Superior temporal gyrus (tissue), 1 donor: ENCODE results near the gene TBC1D22A.

ENCODE experiments used
- DNase-seq: peaks from one replicate; pipeline ENCODE4 v3.0.0-alpha.2; 2016; ENCODE audit errors: extremely low spot score

TBC1D22A gene

DNA sequence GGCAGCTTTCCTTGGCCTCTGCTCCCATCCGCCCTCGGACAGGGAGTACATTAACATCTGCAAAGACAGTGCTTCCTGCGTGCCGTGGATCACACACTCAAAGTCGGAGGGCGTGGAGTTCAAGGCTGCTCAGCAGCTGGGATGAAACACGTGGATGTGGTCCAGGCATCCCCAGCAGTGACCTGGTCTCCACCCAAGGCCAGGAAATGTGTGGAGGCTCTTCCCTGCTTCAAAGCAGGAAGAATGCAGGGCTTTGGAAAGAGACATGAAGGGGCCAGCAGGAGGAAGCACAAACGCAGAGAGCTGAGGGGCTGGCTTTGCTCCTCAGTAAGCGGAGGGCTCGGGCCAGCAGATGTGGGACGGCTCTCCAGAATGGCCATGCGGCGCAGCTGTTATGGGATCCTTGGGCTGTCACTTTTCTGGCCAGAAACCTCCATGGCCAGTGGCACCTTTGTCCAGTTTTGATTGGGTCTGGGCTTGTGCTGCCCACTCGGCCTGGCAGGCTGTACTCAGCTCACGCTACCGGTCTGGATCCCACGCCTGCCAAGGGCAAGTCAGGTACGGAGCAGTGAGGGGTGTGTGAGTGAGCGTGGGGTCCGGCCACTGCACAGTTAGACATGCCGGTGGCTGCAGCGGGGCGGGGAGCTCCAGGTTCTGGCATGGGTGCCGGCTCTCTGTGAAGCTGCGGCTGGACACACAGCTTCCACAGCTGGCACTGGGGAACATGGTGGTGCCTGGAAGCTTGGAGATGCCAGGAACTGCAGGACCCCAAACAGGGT lies 438.0 kb downstream of the TBC1D22A start:
- no peak for DNase-seq

DNA sequence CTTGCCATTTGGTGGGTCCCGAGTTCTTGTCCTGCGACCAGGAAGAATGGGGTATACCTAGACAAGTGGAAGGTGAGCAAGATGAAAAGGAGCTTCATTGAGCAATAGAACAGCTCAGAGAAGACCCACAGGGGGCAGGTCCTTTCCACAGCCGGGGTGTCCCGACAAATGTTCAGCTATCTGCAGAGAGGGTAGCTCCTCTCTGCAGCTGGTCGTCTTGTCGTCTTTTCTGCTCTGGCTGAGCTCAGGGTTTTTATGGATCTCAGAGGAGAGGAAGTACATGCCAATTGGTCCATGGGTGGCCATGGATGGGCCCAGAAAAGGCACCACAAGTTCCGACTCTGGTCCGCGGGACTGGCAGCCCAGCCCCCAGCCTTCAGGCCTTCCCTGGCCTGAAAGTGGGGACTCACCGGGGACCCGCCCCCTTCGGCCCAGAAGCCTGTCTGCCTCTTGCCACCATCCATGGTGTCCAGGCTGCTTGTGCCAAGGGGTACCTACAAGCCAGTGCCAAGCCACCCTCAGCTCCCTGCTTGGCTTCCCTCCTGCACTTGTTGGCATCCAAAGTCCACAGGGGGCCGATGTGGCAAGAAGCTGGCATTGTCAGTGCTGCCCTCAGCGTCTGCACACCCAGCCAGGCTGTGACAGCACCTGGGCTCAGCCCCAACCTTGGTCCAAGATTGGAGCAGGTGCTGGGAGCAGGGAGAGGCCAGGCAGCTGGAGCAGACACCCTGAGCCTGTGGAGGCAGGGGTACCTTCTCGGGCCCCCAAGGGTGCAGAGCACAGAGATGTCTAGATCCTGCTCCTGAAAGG lies 438.9 kb downstream of the TBC1D22A start:
- no peak for DNase-seq

DNA sequence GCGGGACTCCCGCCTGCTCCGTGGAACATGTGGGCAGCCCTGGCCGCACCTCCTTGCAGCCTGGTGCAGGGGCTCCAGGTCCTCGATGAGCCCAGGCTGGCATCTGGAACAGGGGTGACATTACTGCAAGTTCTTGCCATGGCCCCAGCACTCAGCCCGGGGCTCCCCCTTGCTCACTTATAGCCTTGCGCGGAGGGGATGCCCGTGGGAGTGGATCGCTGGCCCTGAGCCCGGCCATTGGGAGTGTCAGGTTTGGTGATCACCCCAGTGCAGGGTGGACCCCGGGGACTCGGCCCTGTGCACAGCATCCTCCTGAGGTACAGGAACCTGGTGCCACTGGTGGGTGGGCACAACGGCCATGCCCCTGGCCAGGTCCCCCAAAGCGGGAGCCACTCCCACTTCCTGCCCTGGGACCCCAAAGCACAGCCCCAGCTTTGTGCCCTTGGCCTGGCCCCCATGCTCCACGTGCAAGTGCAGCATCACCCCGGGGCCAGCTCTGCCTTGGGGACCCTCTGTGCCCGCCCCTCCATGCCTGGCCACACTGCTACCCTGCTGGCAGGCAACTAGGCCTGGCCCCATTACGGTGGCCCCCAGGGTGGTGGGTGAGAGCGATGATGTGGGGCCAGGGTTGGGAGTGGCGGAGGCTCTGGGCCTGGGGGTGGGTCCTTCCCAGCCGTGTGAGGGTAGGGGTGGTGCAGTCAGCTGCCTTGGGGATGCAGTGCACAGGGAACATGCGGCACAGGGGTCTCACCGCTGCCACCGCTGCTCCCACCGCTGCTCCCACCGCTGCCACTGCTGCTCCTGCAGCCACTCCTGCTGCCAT lies 439.8 kb downstream of the TBC1D22A start:
- DNase-seq = no peak

DNA sequence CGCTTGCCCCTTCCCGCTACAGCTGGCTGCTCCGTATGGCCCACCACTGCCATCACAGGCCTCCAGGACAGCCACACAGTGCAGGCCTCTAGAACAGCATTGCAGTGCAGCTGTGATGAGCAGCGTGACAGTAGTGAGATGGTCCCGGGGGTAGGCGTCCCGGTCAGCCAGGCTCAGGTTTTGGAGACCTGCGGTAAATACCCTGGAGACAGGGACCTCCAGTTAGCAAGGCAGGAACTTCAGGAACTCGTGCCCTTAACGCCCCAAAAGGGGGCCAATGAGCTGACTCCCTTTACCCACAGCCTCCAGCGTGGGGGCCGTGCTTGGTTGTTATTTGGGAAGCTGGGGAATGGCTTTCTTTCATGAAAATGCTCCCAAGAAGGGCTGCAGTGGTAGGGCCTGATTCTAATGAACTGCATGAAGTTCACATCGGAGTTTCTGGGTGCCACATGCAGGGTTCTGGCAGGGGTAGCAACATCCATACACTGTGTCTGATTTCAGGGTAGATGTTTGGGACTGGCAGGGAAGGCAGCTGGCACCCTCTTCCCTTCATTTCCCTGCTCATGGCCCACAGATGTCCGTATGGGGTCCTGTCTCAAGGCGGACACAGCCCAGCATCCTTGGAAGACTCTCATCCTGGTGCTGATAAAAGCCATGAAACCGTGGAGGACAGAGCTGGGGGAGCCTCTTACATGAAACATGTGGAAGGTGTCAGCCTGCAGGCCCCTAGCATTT lies 440.5 kb downstream of the TBC1D22A start:
- DNase-seq = no peak

DNA sequence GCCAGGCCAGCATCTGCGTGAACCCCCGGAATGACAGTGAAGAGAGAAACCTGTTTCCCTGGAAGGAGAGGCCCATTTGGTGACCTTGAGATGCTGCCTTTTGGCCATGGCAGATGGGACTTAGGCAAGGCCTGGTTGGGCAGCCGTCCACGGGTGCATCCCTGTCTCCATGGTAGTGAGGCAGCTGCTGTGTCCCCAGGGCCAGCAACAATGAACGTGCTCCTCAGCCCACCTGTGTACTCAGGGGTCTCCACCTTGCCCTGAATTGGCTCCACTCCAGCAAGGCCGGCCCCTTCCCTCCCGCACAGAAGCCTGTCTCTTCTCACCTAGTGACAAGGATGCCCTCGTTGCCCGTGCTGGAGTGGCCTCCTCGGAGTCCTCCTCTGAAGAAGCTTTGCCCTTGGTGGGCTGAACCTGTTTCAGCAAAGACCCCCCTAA lies 441.1 kb downstream of the TBC1D22A start:
- no peak for DNase-seq

DNA sequence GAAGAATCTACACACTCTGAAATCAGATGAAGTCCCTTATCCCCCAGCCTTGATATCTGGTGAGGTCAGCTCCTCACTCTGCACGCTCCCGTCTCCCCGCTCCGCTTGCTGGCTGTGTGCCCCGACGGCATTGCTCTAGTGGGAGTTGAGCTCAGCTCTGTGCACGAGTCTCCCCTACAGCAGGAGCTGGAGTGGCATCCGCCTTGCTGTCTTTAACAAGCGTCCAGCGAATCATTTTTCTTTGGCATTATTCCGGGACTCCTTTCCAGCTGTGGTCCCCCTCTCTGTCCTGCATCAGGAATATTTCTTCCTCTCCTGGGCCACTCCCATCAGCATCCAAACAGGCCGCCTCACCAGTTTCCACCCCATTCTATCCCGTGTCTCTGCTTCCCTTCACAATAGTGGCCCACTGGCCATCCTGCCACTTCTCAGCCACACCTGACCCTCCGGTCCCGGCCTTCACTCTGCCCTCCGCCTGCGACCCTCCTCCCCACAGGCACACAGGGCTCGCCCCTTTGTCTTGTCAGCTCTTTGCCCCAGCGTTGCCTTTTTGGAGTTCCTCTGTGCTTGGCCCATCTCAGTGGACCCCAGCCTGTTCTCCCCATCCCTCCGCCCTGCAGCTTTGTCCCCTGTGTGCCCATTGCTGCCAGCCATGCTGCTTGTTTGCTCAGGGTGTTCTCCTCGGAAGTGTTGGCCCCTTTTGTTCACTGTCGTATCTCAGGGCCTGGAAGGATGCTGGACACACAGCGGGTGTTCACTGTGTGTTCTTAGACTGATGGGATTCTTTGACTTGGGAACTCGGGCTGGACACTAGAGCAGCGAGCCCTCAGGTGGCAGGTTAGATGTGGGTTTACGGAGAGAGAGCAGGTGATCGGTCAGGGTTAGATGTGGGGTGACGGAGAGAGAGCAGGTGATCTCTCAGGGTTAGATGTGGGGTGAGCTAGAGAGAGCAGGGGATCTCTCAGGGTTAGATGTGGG lies 441.8 kb downstream of the TBC1D22A start:
- no peak for DNase-seq

DNA sequence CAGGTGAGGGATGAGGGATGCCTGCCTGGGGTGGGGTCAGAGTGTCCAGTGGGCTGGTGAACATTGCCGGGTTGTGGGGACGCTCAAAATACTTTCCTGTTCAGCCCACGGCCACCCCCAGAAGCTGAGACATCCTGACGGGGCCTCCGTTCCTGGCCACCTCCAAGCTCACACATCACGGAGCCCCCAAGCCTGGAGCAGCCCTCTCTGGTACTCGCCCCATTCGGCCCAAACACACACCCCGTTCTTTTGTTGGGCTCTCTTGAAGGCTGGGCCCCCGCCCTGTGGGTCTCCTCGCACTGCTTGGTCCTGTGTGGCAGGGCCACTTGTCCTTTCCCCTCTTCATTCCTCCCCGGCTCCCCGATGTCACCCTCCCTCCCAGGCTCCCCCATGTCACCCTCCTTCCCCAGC lies 442.6 kb downstream of the TBC1D22A start:
- DNase-seq = no peak

DNA sequence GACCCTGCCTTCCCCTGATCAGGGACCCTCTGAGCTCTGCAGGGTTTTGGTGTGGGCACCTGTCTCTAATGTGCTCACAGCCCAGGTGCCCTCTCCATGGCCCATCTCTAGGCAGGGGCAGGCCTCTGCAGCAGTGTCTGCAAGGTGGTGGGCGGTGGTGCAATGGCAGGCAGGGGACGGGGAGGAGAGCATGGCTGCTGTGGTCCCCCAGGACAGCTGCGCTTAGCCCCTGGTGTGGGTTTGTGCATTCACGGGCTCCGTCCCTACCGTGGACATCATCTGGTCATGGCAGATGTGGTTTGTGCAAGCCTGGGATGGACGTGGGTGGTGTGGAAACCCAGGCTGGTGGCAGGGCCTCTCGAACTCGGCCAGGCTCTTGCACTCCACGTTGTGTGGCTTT lies 443.1 kb downstream of the TBC1D22A start:
- no peak for DNase-seq

DNA sequence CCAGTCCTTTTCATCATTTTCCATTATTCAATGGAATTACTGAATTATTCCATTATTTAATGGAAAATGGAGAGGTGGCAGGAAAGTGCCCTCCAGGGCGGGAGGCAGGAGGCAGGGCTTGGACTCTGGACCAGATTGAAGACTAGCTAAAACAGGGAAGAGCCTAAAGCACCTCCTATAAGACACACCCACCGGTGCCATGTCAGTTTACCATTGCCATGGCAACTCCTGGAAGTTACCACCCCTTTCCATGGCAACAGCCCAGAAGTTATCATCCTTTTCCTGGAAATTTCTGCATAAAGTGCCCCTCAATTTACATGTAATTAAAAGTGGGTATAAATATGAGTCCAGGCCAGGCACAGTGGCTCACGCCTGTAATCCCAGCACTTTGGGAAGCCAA lies 443.7 kb downstream of the TBC1D22A start:
- DNase-seq = no peak

DNA sequence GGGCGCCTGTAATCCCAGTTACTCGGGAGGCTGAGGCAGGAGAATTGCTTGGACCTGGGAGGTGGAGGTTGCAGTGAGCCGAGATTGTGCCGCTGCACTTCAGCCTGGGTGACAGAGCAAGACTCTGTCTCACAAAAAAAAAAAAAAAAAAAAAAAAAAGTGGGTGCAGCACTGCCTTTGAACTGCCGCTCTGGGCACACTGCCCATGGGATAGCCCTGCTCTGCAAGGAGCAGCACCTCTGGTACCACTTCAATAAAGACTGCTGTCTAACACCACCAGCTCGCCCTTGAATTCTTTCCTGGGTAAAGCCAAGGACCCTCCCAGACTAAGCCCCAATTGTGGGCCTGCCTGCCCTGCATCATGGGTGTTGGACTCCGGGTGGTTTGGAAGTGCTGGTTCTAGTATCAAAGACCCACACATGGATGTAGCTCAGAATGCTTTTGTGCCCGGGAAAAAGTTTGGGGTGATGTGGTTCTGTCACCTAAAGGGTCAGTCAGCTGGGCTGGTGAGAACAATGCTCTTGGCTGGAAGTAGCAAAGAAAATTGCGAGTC lies 444.3 kb downstream of the TBC1D22A start:
- no peak for DNase-seq

DNA sequence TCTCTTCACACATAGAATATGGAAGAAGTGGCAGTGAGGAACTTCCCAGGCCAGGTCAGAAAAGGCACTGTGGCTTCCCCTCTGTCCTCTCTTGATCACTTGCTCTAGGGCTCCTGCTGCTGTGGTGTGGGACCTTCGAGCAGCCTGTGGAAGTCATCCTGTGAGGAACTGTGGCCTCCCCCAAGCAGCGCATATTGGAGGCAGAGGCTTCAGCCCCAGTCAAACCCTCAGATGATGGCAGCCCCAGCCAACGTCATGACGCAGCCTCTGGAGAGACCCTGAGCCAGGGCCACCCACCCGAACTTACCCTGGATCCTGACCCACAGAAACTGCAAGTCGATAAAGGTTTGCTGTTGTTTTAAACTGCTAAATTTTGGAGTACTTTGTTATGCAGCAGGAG lies 444.9 kb downstream of the TBC1D22A start:
- DNase-seq = no peak

DNA sequence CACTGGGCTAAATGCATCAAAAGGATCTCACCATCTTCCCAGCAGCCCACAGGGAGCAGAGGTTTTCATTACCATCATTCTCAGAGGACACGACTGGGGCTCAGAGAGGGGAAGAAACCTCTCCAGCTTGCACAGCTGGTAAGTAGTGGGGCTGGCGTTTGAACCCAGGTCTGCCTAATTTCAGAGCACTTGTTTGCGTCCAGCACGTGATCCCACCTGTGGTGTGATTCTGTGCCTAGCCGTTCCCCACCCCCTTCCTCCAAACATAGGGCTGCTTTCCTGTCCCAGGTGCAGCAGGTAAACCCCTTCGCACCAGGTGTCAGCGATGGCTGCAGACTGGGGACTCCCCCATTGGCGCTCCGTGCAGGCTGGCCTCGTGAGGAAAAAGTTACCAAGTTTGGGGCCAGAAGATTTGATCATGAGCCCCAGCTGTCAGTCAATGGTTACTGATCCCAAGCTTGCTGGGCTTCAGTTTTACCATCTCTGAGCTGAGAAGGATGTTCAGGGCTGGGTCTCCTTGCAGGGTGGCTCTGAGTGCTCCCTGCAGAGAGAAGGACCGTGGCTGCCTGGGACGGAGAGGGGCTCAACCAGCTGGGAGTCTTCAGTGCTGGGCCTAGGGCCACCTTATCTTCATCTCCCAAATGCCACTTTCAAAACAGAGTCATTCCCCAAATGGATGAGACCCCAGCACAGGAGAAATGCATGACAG lies 445.6 kb downstream of the TBC1D22A start:
- no peak for DNase-seq

DNA sequence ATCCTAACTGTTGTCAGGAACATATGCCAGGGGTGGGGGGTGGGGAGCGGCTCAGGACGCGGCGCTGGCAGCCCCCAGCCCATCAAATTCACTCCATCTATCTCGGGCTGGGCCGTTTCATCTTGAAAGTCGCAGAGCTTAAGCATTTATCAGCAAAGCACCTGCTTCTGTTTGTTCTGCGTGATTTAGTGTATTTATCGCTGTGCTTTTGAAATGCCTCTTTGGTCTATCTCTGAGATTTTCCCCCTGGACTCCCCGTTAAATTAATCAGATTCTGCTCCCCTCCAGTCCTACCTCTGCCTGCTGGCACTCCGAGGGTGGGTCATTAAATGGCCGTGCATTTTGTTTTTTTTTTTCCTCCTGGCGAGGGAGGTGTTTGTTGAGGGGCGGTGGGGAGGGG lies 446.2 kb downstream of the TBC1D22A start:
- no peak for DNase-seq

DNA sequence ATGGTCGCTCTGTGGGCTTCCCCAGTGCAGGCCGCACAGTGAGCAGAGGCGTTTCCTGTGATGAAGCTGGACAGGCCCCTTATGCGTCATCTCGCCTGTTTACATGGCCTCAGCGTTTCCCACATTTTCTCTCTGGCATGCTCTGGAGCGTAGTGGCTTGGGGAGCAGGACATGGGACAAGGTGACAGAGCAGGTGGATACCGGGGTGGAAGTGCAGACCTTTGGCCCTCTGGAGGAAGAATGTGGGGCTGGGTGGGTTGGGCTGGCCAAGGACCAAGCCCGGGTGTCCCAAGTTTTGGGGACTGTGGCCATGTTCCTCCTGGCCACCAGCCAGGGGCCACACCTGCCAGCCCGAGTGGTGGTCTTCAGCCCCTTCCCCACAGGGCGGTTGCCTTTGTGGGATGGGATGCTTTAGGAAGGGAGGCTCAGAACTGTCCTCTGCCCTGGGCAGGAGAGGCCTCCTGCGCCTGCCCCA lies 446.6 kb downstream of the TBC1D22A start:
- DNase-seq = no peak

DNA sequence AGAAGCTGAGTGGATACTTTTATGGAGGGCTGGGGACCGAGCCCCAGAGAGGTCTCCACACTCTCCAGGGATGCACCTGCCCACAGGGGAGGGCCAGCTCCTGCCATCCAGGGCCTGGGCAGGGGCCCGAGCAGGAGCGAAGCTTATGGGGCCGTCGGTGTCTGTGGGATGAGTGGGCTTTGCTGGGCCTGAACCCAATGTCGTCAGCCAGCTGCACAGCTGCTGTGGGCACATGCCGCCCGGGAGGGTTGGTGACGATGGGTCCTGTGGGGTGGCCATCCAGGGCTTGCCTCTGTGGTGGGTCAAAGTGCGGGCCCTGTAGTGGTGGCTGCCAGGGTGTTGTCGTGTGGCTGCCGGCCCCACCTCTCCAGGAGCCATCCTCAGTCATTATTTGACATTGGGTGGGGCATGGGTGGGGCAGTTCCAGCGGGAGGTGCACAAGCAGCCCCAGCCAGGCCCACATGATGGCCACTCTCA lies 447.1 kb downstream of the TBC1D22A start:
- no peak for DNase-seq

DNA sequence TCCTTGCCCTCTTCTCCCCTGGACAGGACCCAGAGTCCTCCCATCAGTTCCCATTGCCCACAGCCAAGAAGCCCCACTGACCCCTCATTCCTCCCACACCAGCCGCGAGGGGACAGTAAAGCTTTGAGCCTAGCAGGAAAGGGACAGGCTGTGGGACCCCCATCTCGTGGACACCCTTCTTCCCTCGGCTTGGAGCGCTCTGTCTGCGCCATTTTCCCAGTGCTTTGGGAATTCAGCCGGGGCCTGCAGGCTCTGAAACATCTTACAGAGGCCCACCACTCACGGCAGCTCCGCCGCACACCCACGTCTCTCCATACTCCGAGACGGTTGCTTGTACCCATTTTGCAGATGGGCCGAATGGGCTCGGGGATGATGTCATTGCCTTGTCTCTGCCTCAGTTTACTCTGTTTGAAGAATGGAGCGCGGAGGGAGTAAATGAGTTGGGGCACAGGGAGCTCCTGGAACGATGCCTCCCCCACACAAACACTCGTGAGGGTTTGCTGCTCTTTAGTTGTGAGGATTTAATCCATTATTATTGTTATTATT lies 447.7 kb downstream of the TBC1D22A start:
- no peak for DNase-seq

DNA sequence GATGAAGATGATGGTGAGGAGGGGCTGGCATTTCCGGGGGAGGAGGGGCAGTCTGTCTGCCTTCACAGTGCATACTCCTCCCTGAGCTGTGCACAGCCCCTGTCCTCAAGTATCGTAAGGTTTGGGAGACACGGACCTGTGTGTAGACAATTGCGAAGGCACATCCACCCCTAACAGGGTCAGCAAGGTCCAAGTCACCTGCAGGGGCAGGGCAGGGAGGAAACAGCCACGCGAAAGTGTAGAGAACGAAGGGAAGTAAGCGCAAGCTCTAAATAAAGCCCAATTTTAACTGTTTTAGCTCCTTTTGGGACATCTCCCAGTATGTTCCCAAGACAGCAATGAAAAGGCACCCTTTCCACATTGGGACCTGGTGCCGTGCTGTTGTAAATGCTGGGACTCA lies 448.2 kb downstream of the TBC1D22A start:
- DNase-seq = no peak

DNA sequence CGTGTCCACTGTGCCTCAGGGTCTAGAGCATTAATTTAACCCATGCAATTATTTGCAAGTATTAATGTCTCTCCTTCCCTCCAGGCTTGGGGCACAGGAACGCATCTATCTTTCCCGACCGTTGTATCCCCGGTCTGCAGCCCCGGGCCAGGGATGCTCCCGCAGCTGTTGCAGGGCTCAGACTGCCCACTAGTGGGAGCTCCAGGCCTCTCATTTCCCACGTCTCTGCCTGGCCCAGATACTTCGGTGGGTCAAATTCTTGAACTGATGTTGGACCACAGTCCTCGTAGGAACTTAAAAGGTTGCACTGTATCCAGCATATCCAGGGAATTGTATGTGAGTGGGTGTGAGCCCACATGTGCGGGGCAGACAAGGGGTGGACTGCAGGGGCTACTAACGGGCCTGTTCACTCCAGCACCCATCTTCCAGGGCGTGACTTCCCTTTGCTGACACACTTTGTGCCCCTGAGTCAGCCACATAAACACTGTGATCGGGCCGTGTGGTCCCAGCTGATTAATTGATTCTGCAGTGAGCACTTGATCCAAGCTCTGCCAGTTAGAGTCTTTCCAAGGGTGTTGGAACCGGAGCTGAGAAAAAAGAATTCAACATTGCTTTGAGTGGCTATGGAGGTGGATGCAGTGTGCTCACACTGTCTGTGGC lies 451.3 kb downstream of the TBC1D22A start:
- no peak for DNase-seq
